ENCODE measurements around the gene USP21.

Gene USP21

DNA sequence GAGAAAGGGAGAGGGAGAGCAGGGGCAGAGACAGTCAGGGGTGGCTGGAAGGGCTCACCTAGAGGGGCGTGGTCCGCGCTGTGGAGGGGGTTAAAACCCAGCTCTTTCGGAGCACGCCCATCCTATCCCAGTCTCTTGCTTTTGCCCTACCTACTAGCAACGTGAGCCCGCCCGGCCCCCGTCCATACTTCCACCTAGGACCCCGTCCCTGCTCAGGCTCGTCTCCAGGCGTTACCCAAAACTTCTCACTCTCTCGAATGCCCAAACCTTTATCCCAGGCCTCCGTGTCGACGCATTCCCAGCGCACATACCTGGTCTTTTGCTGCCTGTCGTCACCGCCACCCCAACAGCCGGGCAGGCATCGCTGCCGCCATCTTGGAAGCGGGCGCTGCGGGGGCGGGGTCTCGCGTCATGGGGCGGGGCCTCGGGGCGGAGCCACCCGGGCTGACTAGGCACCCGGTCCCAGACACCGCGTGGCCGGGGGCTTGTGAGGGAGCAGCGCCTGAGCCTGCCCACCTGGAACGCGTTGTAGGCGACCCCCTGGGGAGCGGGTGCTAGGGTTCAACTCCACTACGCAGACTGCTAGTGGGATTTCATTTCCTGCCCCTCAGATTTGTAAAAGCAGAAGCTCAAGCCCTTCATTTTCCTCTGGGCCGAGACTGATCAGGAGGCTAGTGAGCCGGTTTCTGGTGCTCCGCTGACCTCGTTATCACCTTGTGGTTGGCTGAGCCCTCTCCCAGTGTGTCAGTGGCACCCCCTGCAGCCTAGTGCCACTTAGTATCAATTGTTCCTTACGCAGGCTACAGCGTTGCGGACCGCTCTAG lies 18.0 kb downstream of the USP21 start, which contains the start of gene B4GALT3:
Gene B4GALT3 (minus strand): TSS at position 396 of the 824 bp plus-strand sequence. CDS start 1,447 bp downstream, outside the sequence.
- ChIA-PET CTCF (interaction anchor here (1.4 to 2.5 kb wide), 3 partner anchors 11 to 205 kb away, joined by 4 to 22 read pairs (median 7); partner anchors contain the start of gene PPOX), POLR2A (interaction anchor here (0.6 to 1.0 kb wide), 2 partner anchors 11 to 105 kb away, joined by 4 read pairs; partner anchors contain the start of gene PPOX)
- peak; percentile 97 for DNase-seq (ENCODE audit: extremely low spot score)
- TF ChIP-seq, protein P1, sequence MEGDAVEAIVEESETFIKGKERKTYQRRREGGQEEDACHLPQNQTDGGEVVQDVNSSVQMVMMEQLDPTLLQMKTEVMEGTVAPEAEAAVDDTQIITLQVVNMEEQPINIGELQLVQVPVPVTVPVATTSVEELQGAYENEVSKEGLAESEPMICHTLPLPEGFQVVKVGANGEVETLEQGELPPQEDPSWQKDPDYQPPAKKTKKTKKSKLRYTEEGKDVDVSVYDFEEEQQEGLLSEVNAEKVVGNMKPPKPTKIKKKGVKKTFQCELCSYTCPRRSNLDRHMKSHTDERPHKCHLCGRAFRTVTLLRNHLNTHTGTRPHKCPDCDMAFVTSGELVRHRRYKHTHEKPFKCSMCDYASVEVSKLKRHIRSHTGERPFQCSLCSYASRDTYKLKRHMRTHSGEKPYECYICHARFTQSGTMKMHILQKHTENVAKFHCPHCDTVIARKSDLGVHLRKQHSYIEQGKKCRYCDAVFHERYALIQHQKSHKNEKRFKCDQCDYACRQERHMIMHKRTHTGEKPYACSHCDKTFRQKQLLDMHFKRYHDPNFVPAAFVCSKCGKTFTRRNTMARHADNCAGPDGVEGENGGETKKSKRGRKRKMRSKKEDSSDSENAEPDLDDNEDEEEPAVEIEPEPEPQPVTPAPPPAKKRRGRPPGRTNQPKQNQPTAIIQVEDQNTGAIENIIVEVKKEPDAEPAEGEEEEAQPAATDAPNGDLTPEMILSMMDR (IDR thresholded peaks at IDR 0.05; ENCODE audit: control extremely low read depth, extremely low read depth, low read depth, missing control alignments), result peak; percentile 7

DNA sequence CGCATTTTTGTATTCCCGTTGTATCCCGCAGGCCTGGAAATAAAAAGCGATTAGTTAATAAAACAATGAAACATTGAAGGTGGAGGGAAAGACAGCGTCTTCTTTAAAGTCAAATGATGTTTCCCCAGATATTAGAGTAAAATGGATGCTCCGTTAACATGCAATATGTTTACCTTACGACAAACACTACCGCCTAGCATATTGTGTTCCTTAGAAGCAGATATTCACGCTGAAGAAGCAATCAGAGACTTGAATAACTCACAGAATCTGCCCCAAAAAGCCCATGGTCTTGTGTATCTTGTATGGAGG lies 18.6 kb downstream of the USP21 start:
- TF ChIP-seq, protein P1 (IDR thresholded peaks at IDR 0.05; ENCODE audit: control extremely low read depth, extremely low read depth, low read depth, missing control alignments), result no peak
- ChIA-PET POLR2A (no interaction called here), CTCF (interaction anchor here (2.5 kb wide), 1 partner anchor 11 kb away, joined by 22 read pairs; the partner anchor contains the start of gene PPOX)
- no peak for DNase-seq (ENCODE audit: extremely low spot score)

DNA sequence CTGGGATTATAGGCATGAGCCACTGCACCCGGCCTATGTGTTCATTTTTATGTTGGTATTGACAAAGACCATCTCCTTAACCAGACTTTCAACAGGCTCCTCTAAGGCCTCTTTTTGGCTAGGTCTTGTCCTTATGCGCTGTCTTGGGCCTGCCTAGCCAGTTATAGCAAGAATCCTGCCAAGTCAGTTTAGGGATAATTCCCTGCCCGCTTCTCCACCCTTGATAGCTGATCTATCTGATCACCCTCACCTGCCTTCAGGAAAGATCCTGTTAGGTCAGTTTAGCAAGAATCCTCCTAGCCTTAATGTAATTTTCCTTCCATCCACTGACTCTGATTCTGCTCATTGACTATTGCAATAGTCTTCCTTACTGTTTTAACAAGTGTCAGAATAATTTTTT lies 20.4 kb downstream of the USP21 start:
- ChIA-PET POLR2A (no interaction called here), CTCF (interaction anchor here (0.8 to 5.5 kb wide), 4 partner anchors 13 to 202 kb away, joined by 3 to 65 read pairs (median 8); partner anchors contain the start of gene PPOX)
- TF ChIP-seq, protein P1 (IDR thresholded peaks at IDR 0.05; ENCODE audit: control extremely low read depth, extremely low read depth, low read depth, missing control alignments), result no peak
- DNase-seq (ENCODE audit: extremely low spot score), result no peak

DNA sequence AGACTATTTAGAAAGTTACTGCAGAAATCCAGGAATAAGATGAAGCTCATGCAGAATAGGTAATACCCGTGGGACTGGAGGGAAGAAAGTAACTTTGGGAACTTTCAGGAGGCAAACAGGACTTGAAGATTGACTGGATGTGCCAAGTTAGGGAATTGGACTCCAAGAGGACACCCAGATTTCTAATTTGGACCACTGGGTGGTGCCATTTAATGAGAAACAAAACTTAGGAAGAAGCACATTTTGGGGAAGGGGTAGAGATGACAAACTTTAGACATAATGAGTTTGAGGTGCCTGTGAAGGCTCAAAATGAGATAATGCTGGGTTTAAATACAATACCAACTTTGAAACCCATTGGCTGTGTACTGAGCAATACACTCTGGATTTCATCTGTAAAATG lies 21.3 kb downstream of the USP21 start:
- ChIA-PET POLR2A (no interaction called here), CTCF (interaction anchor here (0.8 to 5.5 kb wide), 6 partner anchors 9 to 46 kb away, joined by 4 to 65 read pairs (median 8); partner anchors contain the start of genes NDUFS2 and PPOX)
- DNase-seq (ENCODE audit: extremely low spot score), result no peak
- TF ChIP-seq, protein P1 (IDR thresholded peaks at IDR 0.05; ENCODE audit: control extremely low read depth, extremely low read depth, low read depth, missing control alignments), result peak; percentile 25

DNA sequence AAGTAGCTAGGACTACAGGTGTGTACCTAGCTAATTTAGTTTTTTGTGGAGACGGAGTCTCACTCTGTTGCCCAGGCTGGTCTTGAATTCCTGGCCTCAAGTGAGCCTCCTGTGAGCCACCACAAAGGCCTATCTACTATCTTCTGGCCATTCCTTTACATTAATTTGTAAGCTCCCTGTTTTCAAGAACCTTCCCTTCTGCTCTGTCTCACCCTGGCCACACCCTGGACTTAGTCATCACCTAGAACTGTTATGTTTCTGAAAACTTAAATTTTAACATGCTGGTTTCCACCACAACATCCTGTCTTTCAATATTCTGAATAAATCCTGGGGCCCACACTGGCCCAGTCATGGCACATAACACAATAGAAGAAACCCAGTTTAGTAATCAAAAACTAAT lies 22.9 kb downstream of the USP21 start:
- CTCF ChIA-PET, result interaction anchor here (1.3 to 5.5 kb wide), 8 partner anchors 11 to 200 kb away, joined by 3 to 65 read pairs (median 8); partner anchors contain the start of genes DEDD, NDUFS2 and PPOX
- no peak for DNase-seq (ENCODE audit: extremely low spot score)
- POLR2A ChIA-PET, result no interaction called here
- TF ChIP-seq, protein P1 (IDR thresholded peaks at IDR 0.05; ENCODE audit: control extremely low read depth, extremely low read depth, low read depth, missing control alignments), result no peak

DNA sequence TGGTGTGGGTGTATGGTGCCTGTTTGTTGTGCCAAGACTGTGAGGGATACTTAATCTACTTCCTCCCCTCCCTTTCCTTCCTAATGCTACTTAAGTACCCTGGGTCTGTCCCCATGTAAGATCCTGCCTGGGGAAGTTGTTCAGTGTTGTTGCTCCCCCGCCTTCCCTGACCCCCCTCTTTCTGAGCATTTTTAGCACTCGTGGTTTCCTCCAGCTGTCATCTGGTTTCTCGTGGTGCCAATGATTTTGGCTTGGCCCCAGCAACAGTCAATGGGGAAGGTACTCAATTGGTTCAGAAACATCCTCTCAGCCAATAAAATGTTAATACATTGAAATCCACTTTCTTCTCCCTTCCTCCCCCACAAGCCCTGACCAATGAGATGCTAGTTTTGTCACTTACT lies 26.0 kb downstream of the USP21 start:
- peak; percentile 85 for DNase-seq (ENCODE audit: extremely low spot score)
- TF ChIP-seq, protein P1 (IDR thresholded peaks at IDR 0.05; ENCODE audit: control extremely low read depth, extremely low read depth, low read depth, missing control alignments), result no peak
- ChIA-PET CTCF (interaction anchor here (1.1 to 2.0 kb wide), 4 partner anchors 13 to 197 kb away, joined by 3 to 14 read pairs (median 4); partner anchors contain the start of gene NDUFS2), POLR2A (interaction anchor here (0.6 kb wide), 1 partner anchor 1035 kb away, joined by 7 read pairs; no protein-coding TSS in a partner anchor)
